HEK293 (cell line): ENCODE data around the gene SAPCD1.

Source experiments
- CTCF ChIA-PET: fragments of 350-600 bp; formaldehyde crosslinking; extraction: SDS; loops from one replicate; lab custom pipeline; 2021; ENCODE audit warnings: antibody characterized with exemption; lab: Yijun Ruan, JAX
- POLR2A ChIA-PET: fragments of 300-600 bp; formaldehyde crosslinking; extraction: SDS; loops from one replicate; lab custom pipeline; 2020; ENCODE audit warnings: antibody characterized with exemption, inconsistent platforms; lab: Yijun Ruan, JAX
- H3K27ac ChIP-seq: fragments of 200-500 bp; sonication (Bioruptor generic); 2 replicates; pipeline ENCODE4 v1.5.1; 2014; ENCODE audit warnings: low read depth, low read length, control low read depth, inconsistent platforms; ENCODE audit errors: extremely low read depth
- H3K36me3 ChIP-seq, 2 experiments: fragments of 200-500 bp in 1 of 2; sonication (Bioruptor generic) in 1 of 2; 1 replicate in 1 of 2; 2 replicates in 1 of 2; pipeline ENCODE4 v1.5.1; 2014 to 2017; ENCODE audit warnings: inconsistent platforms in 2 of 2, low read length in 2 of 2; ENCODE audit not compliant: control insufficient read depth in 2 of 2, insufficient read depth in 1 of 2
- H3K4me1 ChIP-seq: fragments of 200-500 bp; sonication (Bioruptor generic); 2 replicates; pipeline ENCODE4 v1.5.1; 2014; ENCODE audit warnings: mild to moderate bottlenecking, low read length, inconsistent platforms; ENCODE audit not compliant: control insufficient read depth, insufficient read depth
- H3K4me3 ChIP-seq: 2 replicates; pipeline ENCODE4 v1.5.1; 2011; ENCODE audit warnings: low read depth, mild to moderate bottlenecking, control low read depth, low read length, moderate library complexity
- H3K9me3 ChIP-seq: fragments of 200-500 bp; sonication (Bioruptor generic); 2 replicates; pipeline ENCODE4 v1.5.1; 2014; ENCODE audit warnings: low read depth, low read length, inconsistent platforms; ENCODE audit not compliant: control insufficient read depth, insufficient read depth
- EGR2 ChIP-seq: fragments of 450-650 bp; formaldehyde crosslinking; IDR thresholded peaks from 2 replicates; pipeline ENCODE4 v1.5.1; 2016; ENCODE audit warnings: low read depth, missing biosample characterization, missing genetic modification characterization
- HIC1 ChIP-seq: fragments of 450-650 bp; formaldehyde crosslinking; IDR thresholded peaks from 2 replicates; pipeline ENCODE4 v1.5.1; 2016; ENCODE audit warnings: missing biosample characterization, missing genetic modification characterization
- PRDM1 ChIP-seq: fragments of 450-650 bp; formaldehyde crosslinking; IDR thresholded peaks from 2 replicates; pipeline ENCODE4; 2016; ENCODE audit warnings: missing biosample characterization, missing genetic modification characterization
- PRDM10 ChIP-seq: fragments of 450-650 bp; formaldehyde crosslinking; IDR thresholded peaks from 2 replicates; pipeline ENCODE4 v1.5.1; 2016; ENCODE audit warnings: missing biosample characterization, missing genetic modification characterization
- ZEB2 ChIP-seq: fragments of 450-650 bp; formaldehyde crosslinking; IDR thresholded peaks from 2 replicates; pipeline ENCODE4 v1.5.1; 2016; ENCODE audit warnings: missing biosample characterization, missing genetic modification characterization
- ZFHX2 ChIP-seq: fragments of 450-650 bp; formaldehyde crosslinking; conservative IDR thresholded peaks from 2 replicates; pipeline ENCODE4 v1.5.1; 2016; ENCODE audit warnings: missing biosample characterization, missing genetic modification characterization
- ZNF155 ChIP-seq: fragments of 450-650 bp; formaldehyde crosslinking; IDR thresholded peaks from 2 replicates; pipeline ENCODE4 v1.5.1; 2016; ENCODE audit warnings: missing biosample characterization, missing genetic modification characterization
- ZNF157 ChIP-seq: fragments of 450-650 bp; formaldehyde crosslinking; IDR thresholded peaks from 2 replicates; pipeline ENCODE4 v1.5.1; 2016; ENCODE audit warnings: missing biosample characterization, missing genetic modification characterization
- ZNF223 ChIP-seq: fragments of 450-650 bp; formaldehyde crosslinking; IDR thresholded peaks from 2 replicates; pipeline ENCODE4 v1.5.1; 2016; ENCODE audit warnings: missing biosample characterization, missing genetic modification characterization
- ZNF239 ChIP-seq: fragments of 450-650 bp; formaldehyde crosslinking; IDR thresholded peaks from 2 replicates; pipeline ENCODE4 v1.5.1; 2016; ENCODE audit warnings: missing biosample characterization, missing genetic modification characterization
- ZNF391 ChIP-seq: fragments of 450-650 bp; formaldehyde crosslinking; IDR thresholded peaks from 2 replicates; pipeline ENCODE4 v1.5.1; 2016; ENCODE audit warnings: low read depth, missing biosample characterization, missing genetic modification characterization, borderline replicate concordance
- ZNF416 ChIP-seq: fragments of 450-650 bp; formaldehyde crosslinking; IDR thresholded peaks from 2 replicates; pipeline ENCODE4 v1.5.1; 2016; ENCODE audit warnings: missing biosample characterization, missing genetic modification characterization
- ZNF544 ChIP-seq: fragments of 450-650 bp; formaldehyde crosslinking; IDR thresholded peaks from 2 replicates; pipeline ENCODE4 v1.5.0; 2017; ENCODE audit warnings: missing biosample characterization, missing genetic modification characterization
- ZNF560 ChIP-seq: fragments of 450-650 bp; formaldehyde crosslinking; IDR thresholded peaks from 2 replicates; pipeline ENCODE4 v1.5.1; 2017; ENCODE audit warnings: missing biosample characterization, missing genetic modification characterization, borderline replicate concordance
- ZNF561 ChIP-seq: fragments of 450-650 bp; IDR thresholded peaks from 2 replicates; pipeline ENCODE4 v1.5.1; 2018; ENCODE audit warnings: missing biosample characterization, missing genetic modification characterization, borderline replicate concordance
- ZNF585B ChIP-seq: fragments of 450-650 bp; formaldehyde crosslinking; IDR thresholded peaks from 2 replicates; pipeline ENCODE4 v1.5.1; 2016; ENCODE audit warnings: missing biosample characterization, missing genetic modification characterization
- ZNF600 ChIP-seq: fragments of 450-650 bp; formaldehyde crosslinking; IDR thresholded peaks from 2 replicates; pipeline ENCODE4 v1.5.1; 2016; ENCODE audit warnings: missing biosample characterization, missing genetic modification characterization
- TF ChIP-seq, protein P1 (sequence below): fragments of 450-650 bp; IDR thresholded peaks from 2 replicates; pipeline ENCODE4 v1.5.1; 2018; ENCODE audit warnings: missing biosample characterization, mild to moderate bottlenecking, missing genetic modification characterization
- TF ChIP-seq, protein P2 (sequence below): fragments of 450-650 bp; formaldehyde crosslinking; IDR thresholded peaks from 2 replicates; pipeline ENCODE4 v1.5.1; 2016; ENCODE audit warnings: missing biosample characterization, missing genetic modification characterization

Gene SAPCD1

GRCh38 chr6:31770860-31771259, 8.4 kb downstream of the SAPCD1 start:
- H3K36me3 ChIP-seq = no peaks in the 10 kb centered on the region
- TF ChIP-seq PRDM10 (tag by site-specific recombination) (no peak), ZNF585B (tag by site-specific recombination) (peak; percentile 58), ZNF157 (no peak)
- TF ChIP-seq, all 188 proteins: peak for 1
- Histone ChIP-seq H3K9me3 (no peaks in the 10 kb centered on the region), H3K27ac (no peak overlapping the region), H3K4me1 (no peaks in the 10 kb centered on the region), H3K4me3 (no peak overlapping the region)
- ChIA-PET POLR2A (interaction anchor here (0.6 to 7.2 kb wide), 7 partner anchors 25 to 229 kb away, joined by 3 to 48 read pairs (median 5); partner anchors contain the start of genes DDX39B, HSPA1B, MSH5 and NEU1), CTCF (interaction anchor here (0.6 to 2.6 kb wide), 18 partner anchors 11 to 106 kb away, joined by 3 to 39 read pairs (median 10); partner anchors contain the start of genes CLIC1, DDAH2, MSH5 and VARS1)

GRCh38 chr6:31771992-31772358, 9.5 kb downstream of the SAPCD1 start:
- Histone ChIP-seq H3K36me3 (no peaks in the 10 kb centered on the region), H3K4me3 (no peak overlapping the region), H3K27ac (no peak overlapping the region), H3K9me3 (no peaks in the 10 kb centered on the region), H3K4me1 (peaks cover 1% of the 10 kb centered on the region)
- ChIA-PET CTCF (interaction anchor here (0.6 to 1.2 kb wide), 6 partner anchors 11 to 60 kb away, joined by 3 to 7 read pairs (median 4); partner anchors contain the start of genes CLIC1 and VARS1), POLR2A (interaction anchor here (7.2 kb wide), 1 partner anchor 55 kb away, joined by 48 read pairs; the partner anchor contains the start of gene HSPA1B)
- TF ChIP-seq ZNF223 (tag by site-specific recombination) (no peak), ZNF561 (tag by site-specific recombination) (no peak), ZNF416 (tag by site-specific recombination) (no peak), ZFHX2 (tag by site-specific recombination) (peak; percentile 48), ZEB2 (tag by site-specific recombination) (no peak), ZNF239 (tag by site-specific recombination) (no peak), EGR2 (tag by site-specific recombination) (peak; percentile 43), HIC1 (tag by site-specific recombination) (no peak), ZNF544 (tag by site-specific recombination) (no peak), PRDM1 (tag by site-specific recombination) (peak; percentile 61), ZNF391 (tag by site-specific recombination) (no peak), ZNF155 (tag by site-specific recombination) (no peak), ZNF560 (tag by site-specific recombination) (no peak), ZNF600 (0 out of 2 replicates have a peak, but pooled peaks have one; percentile 34)
- TF ChIP-seq, protein P1, sequence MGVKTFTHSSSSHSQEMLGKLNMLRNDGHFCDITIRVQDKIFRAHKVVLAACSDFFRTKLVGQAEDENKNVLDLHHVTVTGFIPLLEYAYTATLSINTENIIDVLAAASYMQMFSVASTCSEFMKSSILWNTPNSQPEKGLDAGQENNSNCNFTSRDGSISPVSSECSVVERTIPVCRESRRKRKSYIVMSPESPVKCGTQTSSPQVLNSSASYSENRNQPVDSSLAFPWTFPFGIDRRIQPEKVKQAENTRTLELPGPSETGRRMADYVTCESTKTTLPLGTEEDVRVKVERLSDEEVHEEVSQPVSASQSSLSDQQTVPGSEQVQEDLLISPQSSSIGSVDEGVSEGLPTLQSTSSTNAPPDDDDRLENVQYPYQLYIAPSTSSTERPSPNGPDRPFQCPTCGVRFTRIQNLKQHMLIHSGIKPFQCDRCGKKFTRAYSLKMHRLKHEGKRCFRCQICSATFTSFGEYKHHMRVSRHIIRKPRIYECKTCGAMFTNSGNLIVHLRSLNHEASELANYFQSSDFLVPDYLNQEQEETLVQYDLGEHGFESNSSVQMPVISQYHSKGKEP (tag by site-specific recombination) = no peak
- TF ChIP-seq, protein P2, sequence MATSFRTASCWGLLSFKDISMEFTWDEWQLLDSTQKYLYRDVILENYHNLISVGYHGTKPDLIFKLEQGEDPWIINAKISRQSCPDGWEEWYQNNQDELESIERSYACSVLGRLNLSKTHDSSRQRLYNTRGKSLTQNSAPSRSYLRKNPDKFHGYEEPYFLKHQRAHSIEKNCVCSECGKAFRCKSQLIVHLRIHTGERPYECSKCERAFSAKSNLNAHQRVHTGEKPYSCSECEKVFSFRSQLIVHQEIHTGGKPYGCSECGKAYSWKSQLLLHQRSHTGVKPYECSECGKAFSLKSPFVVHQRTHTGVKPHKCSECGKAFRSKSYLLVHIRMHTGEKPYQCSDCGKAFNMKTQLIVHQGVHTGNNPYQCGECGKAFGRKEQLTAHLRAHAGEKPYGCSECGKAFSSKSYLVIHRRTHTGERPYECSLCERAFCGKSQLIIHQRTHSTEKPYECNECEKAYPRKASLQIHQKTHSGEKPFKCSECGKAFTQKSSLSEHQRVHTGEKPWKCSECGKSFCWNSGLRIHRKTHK (tag by site-specific recombination) = no peak
